GM12875 (cell line): ENCODE results near the gene HS6ST1.

Source experiments
- H3K4me3 ChIP-seq: one replicate; pipeline ENCODE4 v1.5.1; 2011; ENCODE audit warnings: low read depth, low read length, control low read depth
- TF ChIP-seq, protein P1 (sequence below): IDR thresholded peaks from 2 replicates; pipeline ENCODE4 v1.5.1; 2011; ENCODE audit warnings: low read depth, mild to moderate bottlenecking, control low read depth, inconsistent platforms, low read length, moderate library complexity, borderline replicate concordance; ENCODE audit not compliant: insufficient read depth

HS6ST1 gene

GRCh38 chr2:128287780-128288735 is 30.6 kb downstream of the HS6ST1 start:
- TF ChIP-seq, protein P1, sequence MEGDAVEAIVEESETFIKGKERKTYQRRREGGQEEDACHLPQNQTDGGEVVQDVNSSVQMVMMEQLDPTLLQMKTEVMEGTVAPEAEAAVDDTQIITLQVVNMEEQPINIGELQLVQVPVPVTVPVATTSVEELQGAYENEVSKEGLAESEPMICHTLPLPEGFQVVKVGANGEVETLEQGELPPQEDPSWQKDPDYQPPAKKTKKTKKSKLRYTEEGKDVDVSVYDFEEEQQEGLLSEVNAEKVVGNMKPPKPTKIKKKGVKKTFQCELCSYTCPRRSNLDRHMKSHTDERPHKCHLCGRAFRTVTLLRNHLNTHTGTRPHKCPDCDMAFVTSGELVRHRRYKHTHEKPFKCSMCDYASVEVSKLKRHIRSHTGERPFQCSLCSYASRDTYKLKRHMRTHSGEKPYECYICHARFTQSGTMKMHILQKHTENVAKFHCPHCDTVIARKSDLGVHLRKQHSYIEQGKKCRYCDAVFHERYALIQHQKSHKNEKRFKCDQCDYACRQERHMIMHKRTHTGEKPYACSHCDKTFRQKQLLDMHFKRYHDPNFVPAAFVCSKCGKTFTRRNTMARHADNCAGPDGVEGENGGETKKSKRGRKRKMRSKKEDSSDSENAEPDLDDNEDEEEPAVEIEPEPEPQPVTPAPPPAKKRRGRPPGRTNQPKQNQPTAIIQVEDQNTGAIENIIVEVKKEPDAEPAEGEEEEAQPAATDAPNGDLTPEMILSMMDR, result no peak

GRCh38 chr2:128286905-128287779 is 31.5 kb downstream of the HS6ST1 start:
- H3K4me3 ChIP-seq, result no peak overlapping the region
- TF ChIP-seq, protein P1, result no peak

More at GRCh38 chr2:128287780-128288735, 30.6 kb downstream of the HS6ST1 start:
- H3K4me3 ChIP-seq, result no peak overlapping the region

GRCh38 chr2:128286011-128286721 is 32.5 kb downstream of the HS6ST1 start:
- TF ChIP-seq, protein P1, result no peak
- H3K4me3 ChIP-seq, result no peak overlapping the region

GRCh38 chr2:128285329-128285931 is 33.2 kb downstream of the HS6ST1 start:
- TF ChIP-seq, protein P1, result no peak
- H3K4me3 ChIP-seq, result no peak overlapping the region

- TF ChIP-seq, protein P1, result no peak
- H3K4me3 ChIP-seq, result no peak overlapping the region
Measured at GRCh38 chr2:128284841-128285240, 33.8 kb downstream of the HS6ST1 start.

GRCh38 chr2:128284037-128284441 is 34.6 kb downstream of the HS6ST1 start:
- no peak overlapping the region for H3K4me3 ChIP-seq

More at GRCh38 chr2:128284037-128284441, 34.6 kb downstream of the HS6ST1 start:
- TF ChIP-seq, protein P1, result no peak
